Kidney (tissue), 14 donors: ENCODE data around the gene SLC2A9. TPM values are rescaled to one million over a fixed set of nuclear protein-coding genes. Genes with fewer than 3 reads are reported as not detected.

Experiments
- DNase-seq, 5 donors: peaks; one replicate each; pipeline ENCODE4 v3.0.0-alpha.2; 2013 to 2020
- FAIRE-seq: peaks from 2 replicates; lab custom pipeline; 2012; peaks lifted over from hg19 to GRCh38; lab: Jason Lieb, UNC
- H3K27ac ChIP-seq, 2 donors: one replicate each; pipeline ENCODE4 v1.7.0; 2013; ENCODE audit warnings: low read depth in 2 of 2, low read length in 2 of 2, inconsistent platforms in 1 of 2
- H3K27me3 ChIP-seq: one replicate; pipeline ENCODE4 v1.7.1; 2013; ENCODE audit warnings: low read length, inconsistent platforms; ENCODE audit not compliant: control insufficient read depth, insufficient read depth
- H3K36me3 ChIP-seq, 3 donors: one replicate each; pipeline versions ENCODE4 v1.7.0 to v1.7.1; 2013; ENCODE audit warnings: low read length in 3 of 3, control low read depth in 1 of 3, inconsistent platforms in 1 of 3; ENCODE audit not compliant: insufficient read depth in 3 of 3, control insufficient read depth in 2 of 3
- H3K4me1 ChIP-seq, 3 donors: one replicate each; pipeline versions ENCODE4 v1.7.0 to v1.7.1; 2013; ENCODE audit warnings: low read length in 3 of 3, inconsistent platforms in 1 of 3, low read depth in 1 of 3; ENCODE audit not compliant: control insufficient read depth in 2 of 3, insufficient read depth in 2 of 3
- H3K4me3 ChIP-seq, 3 donors: one replicate each; pipeline versions ENCODE4 v1.7.0 to v1.8.1; 2013; ENCODE audit warnings: low read length in 3 of 3, control low read depth in 1 of 3, inconsistent platforms in 1 of 3
- H3K9ac ChIP-seq, 3 donors: one replicate each; pipeline versions ENCODE4 v1.7.0 to v1.7.1; 2013; ENCODE audit warnings: low read length in 3 of 3, control low read depth in 1 of 3, inconsistent platforms in 1 of 3
- H3K9me3 ChIP-seq, 3 donors: one replicate each; pipeline versions ENCODE4 v1.7.0 to v1.7.1; 2013; ENCODE audit warnings: low read length in 3 of 3, control low read depth in 1 of 3, inconsistent platforms in 1 of 3; ENCODE audit not compliant: control insufficient read depth in 2 of 3, insufficient read depth in 1 of 3
- intact Hi-C: fragments of 100-400 bp; cut with DNase I; formaldehyde crosslinking; loops from one replicate; pipeline ENCODE4 v1.11.1; 2022
- polyA plus RNA-seq: library from polyadenylated mRNA; stranded (reverse); fragments of 350-450 nt; fragmentation: Illumina TruSeq; extraction: RNeasy Lipid Tissue Mini Kit (QIAGEN cat#74804); gene quantifications from one replicate; pipeline ENCODE4 v1.2.3, GENCODE V29; 2014; ENCODE audit warnings: low read depth, low replicate concordance; ENCODE audit not compliant: insufficient read depth
- total RNA-seq: library from RNA; stranded (reverse); fragmentation: NEBNext Ultra II Directional; extraction: Animal tissue kit (Norgen Biotek cat#: 25700); gene quantifications from one replicate; pipeline ENCODE4 v1.2.1, GENCODE V29; 2021
- TF ChIP-seq, protein P1 (sequence below): IDR thresholded peaks from 3 replicates; pipeline ENCODE4 v1.5.1; 2012; ENCODE audit warnings: mild to moderate bottlenecking, moderate library complexity, borderline replicate concordance; ENCODE audit not compliant: insufficient read depth; ENCODE audit errors: extremely low read depth
- donor health status: control.
- donor health status: control.
- donor health status: control.
- donor health status: control.
- donor health status: control.
- donor health status: DM: yes; HTN: yes; CAD: no.
- donor health status: Normal renal cell carcinoma (clear cell type).

The SLC2A9 gene
- total and polyA plus RNA-seq, 2 donors from 2014 or later, result 41.5 to 47.6 TPM

- peak in 1 of 5 donors; percentile 8 for DNase-seq
- Histone ChIP-seq H3K4me3 (no peak overlapping the region), H3K27me3 (no peaks in the 10 kb centered on the region), H3K36me3 (no peaks in the 10 kb centered on the region), H3K9me3 (no peaks in the 10 kb centered on the region), H3K27ac (no peak overlapping the region), H3K9ac (no peak overlapping the region), H3K4me1 (peaks cover 0 to 22% (median 16%) of the 10 kb centered on the region in 3 donors)
- TF ChIP-seq, protein P1, sequence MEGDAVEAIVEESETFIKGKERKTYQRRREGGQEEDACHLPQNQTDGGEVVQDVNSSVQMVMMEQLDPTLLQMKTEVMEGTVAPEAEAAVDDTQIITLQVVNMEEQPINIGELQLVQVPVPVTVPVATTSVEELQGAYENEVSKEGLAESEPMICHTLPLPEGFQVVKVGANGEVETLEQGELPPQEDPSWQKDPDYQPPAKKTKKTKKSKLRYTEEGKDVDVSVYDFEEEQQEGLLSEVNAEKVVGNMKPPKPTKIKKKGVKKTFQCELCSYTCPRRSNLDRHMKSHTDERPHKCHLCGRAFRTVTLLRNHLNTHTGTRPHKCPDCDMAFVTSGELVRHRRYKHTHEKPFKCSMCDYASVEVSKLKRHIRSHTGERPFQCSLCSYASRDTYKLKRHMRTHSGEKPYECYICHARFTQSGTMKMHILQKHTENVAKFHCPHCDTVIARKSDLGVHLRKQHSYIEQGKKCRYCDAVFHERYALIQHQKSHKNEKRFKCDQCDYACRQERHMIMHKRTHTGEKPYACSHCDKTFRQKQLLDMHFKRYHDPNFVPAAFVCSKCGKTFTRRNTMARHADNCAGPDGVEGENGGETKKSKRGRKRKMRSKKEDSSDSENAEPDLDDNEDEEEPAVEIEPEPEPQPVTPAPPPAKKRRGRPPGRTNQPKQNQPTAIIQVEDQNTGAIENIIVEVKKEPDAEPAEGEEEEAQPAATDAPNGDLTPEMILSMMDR, result no peak
- no peak for FAIRE-seq
- intact Hi-C loops, result no loop called here
Measured at GRCh38 chr4:10036807-10037342, 15.6 kb upstream of the SLC2A9 start.

GRCh38 chr4:10035130-10035529, 13.8 kb upstream of the SLC2A9 start:
- peaks cover 2 to 28% (median 22%) of the 10 kb centered on the region in 3 donors for H3K4me1 ChIP-seq
- H3K27ac ChIP-seq, result no peak overlapping the region
- no peaks in the 10 kb centered on the region for H3K9me3 ChIP-seq
- H3K9ac ChIP-seq, result no peak overlapping the region
- H3K4me3 ChIP-seq, result no peak overlapping the region
- H3K36me3 ChIP-seq, result no peaks in the 10 kb centered on the region
- intact Hi-C loops, result no loop called here
- peak in 1 of 5 donors; percentile 42 for DNase-seq
- TF ChIP-seq, protein P1, result no peak
- no peaks in the 10 kb centered on the region for H3K27me3 ChIP-seq
- no peak for FAIRE-seq

DNA sequence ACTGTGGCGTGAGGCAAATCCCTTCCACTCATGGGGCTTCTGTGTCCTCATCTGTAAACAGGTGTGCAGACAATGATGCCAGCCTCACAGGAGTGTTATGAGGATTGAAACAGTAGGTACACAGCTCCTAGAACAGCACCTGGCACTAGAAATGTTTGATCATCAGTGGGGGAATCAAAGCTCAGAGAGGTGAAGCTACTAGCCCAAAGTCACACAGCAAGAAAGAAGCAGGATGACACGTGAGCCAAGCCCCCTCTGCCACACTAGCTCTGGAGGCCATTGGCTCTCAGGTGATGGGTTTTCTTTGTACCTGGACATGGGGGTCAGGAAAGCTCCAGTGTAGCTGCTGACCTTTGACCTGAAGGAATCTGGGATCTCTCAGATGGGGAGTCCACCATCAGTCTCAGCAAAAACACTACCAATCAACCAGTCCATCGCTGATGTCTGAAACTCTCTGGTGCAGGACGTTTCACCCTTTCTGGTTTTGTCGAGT, 13.4 kb upstream of the SLC2A9 start:
- no peaks in the 10 kb centered on the region for H3K9me3 ChIP-seq
- DNase-seq (no peak), FAIRE-seq (no peak)
- TF ChIP-seq, protein P1, result no peak
- intact Hi-C loops, result no loop called here
- no peaks in the 10 kb centered on the region for H3K36me3 ChIP-seq
- peaks cover 2 to 28% (median 22%) of the 10 kb centered on the region in 3 donors for H3K4me1 ChIP-seq
- H3K27ac ChIP-seq, result peak overlapping the region in 1 of 2 donors; percentile 44
- H3K9ac ChIP-seq, result no peak overlapping the region
- no peaks in the 10 kb centered on the region for H3K27me3 ChIP-seq
- H3K4me3 ChIP-seq, result peak overlapping the region in 1 of 3 donors; percentile 19
